GM18519 (cell line): ENCODE measurements around the gene CADM1.

Experiments used
- ATAC-seq: cut with Tn5 transposase; IDR thresholded peaks from one replicate; pipeline ENCODE4 v1.9.1; 2021; ENCODE audit warnings: mild to moderate bottlenecking, moderate library complexity; ENCODE audit not compliant: unreplicated experiment, low FRiP score

The CADM1 gene

DNA sequence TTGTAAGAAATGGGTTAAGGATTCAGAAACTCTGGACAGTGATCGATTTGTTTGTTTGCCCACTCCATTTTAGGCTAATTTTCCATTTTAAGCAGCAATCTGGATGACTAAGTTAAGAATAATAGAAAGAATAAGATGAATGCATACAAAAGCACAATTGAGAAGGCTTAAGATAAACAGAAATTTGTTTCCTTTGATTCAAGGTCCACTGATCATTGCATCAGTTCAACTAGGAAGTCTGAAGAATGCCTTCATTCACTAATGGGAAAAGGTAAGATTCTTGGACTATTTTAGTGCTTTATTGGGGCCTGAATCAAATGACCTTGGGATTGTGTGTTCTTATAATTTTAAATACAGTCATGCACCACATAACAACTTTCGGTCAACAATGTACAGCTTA, 140.8 kb downstream of the CADM1 start:
- no peak for ATAC-seq

- no peak for ATAC-seq
Observed at GRCh38 chr11:115362997-115363396, 141.2 kb downstream of the CADM1 start.

- no peak for ATAC-seq
Observed at GRCh38 chr11:115361025-115361424, 143.2 kb downstream of the CADM1 start.

DNA sequence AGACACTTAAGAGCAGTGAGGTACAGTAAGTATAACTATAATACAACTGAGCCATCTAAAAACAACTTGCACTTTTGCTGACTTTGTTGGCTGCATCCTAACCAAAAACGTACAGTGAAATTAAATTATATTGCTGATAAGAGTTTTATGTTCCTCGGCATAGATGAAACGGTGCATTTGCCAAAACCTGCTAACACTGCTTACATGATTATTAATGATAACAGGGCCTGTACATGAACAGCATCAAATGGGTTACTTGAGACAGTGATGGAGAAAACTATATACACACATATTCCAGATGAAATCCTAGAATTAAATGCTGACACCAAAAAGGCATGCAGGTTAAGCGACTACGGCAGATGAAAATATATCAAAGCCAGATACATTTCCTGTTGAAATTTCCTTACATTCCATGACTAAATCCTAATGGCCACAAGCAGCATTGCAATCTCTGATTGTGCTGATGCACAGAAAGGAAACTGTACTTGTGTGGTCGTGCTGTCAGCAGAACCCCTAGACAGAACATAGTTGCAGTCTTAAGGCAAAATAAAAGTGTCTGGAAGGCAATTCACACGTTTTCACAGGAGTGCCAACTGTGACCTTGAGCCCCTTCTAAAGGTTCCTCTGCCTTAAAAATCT, 143.9 kb downstream of the CADM1 start:
- no peak for ATAC-seq

DNA sequence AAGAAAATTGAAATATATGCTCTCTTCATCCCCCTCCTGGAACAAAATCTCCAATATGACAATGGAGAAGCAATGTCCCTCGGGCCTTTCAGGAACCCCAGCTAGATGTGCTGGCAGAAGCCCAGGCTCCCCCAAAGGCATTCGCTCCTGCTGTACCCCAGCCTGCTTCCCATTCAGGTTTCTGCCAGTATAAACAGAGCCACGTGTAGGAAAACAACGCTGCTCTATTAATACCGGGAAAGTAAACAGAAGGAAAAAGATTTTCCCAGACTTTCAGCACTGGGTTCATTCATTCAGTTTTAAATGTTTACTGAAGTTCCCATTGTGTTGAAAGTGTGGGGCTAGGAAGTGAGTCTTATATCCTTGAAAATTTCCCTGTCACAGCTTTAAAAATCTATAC, 147.1 kb downstream of the CADM1 start:
- no peak for ATAC-seq

- no peak for ATAC-seq
Observed at GRCh38 chr11:115352805-115353485, 151.3 kb downstream of the CADM1 start.

DNA sequence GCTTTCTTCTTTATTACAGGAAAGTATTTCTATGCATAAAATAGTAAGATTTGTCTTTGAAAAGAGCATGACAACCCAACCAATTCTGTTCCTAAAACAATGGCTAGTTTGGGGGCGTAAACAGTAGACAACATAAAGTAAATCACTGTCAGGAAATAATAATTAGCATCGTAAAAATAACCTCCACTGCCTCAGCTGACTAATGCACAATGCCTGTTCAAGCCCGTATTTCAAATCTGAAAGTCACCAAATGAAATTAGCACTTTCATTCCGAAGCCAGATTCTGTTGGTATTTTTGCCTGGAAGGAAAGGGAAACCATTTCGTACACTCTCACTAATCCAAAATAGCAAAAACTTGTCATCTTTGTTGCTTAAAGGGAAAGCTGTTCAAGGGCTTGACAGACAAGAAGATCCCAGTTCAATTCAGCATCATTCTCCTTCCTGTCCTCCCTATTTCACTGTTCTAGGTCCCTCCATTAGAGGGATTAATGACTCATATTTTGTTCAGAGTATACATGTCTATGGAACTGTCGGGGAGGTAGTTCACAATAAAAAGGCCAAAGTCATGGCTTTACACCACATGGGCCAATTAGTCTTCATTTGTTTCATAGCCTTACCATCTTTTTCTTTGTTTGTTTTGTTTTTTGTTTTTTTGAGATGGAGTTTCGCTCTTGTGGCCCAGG, 154.7 kb downstream of the CADM1 start:
- ATAC-seq: no peak

DNA sequence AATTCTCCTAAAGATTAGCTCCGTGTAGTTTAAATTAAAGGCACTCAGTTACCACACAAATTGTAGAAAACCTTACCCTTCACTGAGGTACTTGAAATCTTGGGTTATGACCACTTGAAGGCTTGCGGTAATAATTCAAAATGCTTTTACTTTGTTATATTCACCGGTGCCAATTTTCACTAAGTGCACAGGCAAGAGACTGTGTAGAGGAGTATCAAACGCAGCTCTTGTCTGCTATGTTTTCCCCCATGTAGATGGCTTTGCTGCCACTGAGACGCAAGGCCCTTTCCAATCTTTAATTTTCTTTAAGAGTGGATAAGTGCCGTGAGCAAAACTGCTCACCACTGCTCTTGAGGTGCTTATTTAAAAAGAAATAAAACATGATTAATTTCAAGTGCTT, 155.8 kb downstream of the CADM1 start:
- ATAC-seq: no peak

DNA sequence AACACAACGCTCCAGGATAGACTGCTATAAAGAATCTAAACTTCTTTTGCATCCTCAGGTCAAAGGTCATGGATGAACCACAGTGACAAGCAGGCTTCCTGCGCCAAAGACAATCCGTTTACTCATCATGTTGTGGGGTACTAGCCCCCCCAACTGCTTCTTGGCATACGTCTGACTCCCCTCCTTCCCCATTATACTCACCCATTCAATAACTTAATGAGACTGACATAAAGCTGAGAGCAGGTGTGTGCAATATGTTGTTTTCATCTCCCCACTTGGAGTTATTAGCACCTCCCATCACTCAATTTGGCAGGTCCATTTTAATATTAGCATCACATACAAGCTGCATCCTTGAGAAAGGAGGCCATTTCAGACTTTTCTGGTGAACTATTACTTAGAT, 157.1 kb downstream of the CADM1 start:
- ATAC-seq: no peak

GRCh38 chr11:115345840-115346239, 158.4 kb downstream of the CADM1 start:
- no peak for ATAC-seq

- ATAC-seq: no peak
Observed at GRCh38 chr11:115345361-115345760, 158.9 kb downstream of the CADM1 start.

- ATAC-seq: no peak
Observed at GRCh38 chr11:115344846-115345245, 159.4 kb downstream of the CADM1 start.

DNA sequence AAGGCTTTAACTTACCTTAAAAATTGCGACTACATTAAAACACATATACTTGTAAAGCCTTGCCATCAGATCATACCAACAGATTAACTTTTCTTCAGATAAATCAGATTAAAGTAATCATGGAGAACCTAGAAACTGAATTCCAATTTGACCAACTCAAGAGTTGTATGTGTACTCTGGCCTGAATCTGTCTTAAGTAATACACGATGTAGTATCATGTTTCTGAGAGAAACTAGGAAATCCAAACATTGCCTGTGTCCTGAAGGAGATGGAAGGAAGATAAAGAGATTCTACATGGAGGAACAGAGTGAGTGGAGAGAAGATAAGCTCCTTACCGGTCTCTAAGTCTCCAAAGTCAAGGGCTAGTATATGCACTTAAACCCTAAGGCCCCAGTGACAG, 162.1 kb downstream of the CADM1 start:
- no peak for ATAC-seq

DNA sequence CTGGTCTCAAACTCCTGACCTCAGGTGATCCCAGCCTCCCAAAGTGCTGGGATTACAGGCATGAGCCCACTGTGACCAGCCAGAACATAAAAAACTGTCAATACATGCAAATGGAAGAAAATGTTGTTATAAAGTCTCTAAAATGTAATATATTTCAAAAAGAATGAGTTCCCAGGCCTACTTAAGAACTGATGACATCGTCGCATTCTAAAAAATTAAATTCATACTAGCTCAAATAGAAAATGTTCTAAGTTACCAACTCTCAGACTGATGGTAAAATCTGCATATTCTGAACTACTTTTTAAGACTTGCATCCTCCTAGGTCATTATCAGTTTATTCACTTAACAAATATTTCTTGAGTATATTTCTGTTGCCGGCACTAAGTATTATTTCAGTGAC, 163.3 kb downstream of the CADM1 start:
- no peak for ATAC-seq

DNA sequence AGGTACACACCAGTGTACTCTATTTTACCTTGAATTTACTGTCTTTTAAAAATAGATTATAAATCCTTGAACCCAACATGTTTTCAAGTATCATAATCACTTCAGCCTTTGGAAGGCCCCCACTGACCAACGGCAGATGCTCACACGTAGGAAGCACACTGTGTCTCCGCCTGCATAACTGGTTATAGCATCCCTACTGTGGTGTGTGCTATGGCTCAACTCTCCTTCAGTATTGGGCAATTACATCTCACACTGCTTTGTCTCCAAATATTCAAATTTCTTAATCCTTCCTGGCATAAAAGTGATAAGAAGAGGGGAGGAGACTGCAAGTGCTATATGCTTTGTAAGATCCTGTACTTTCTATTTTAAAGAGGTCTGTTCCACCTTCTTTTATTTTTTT, 165.7 kb downstream of the CADM1 start:
- ATAC-seq: no peak

DNA sequence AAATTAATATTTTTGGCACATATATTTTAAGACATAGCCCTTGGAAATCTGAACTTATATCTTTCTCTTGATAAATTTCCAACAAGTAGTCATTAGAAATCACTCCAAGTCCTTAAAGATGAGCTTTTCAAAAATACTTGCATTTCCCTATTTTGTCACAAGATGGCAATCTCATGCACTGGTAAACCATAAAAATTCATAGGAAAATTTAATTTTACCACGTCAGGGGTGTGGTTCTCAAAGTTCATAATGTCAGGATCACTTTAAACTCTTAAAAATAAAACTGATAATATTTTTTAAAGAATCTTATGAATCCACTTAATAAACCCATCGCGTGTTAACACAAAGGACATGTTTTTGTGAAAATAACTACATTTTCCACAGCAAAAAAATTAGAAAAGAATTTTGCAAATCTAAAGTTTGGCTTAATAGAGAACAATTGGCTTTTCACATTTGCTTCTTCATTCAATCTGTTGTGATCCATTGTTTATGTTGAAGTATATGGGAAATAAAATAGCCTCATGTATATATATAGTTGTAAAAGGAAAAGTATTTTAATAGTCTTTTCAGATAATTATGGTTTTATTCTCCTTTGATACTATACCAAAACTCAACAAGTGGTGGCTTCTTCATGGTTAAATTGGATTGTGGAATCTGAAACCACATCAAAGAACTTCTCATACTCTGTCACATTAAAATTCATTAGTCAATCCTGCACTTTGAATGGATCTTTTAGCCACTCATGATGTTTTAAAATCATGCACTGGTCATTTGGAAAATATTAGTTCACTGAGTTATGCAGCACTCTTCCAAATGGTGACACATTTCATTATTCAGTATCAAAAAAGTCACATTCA, 169.1 kb downstream of the CADM1 start:
- ATAC-seq: no peak

GRCh38 chr11:115333949-115334348, 170.3 kb downstream of the CADM1 start:
- ATAC-seq: no peak

GRCh38 chr11:115333121-115333520, 171.1 kb downstream of the CADM1 start:
- ATAC-seq: no peak

GRCh38 chr11:115330684-115331482, 173.3 kb downstream of the CADM1 start:
- no peak for ATAC-seq

- no peak for ATAC-seq
Observed at GRCh38 chr11:115326526-115326925, 177.7 kb downstream of the CADM1 start.
